Measurements from ENCODE around the gene RASEF.

RASEF gene

GRCh38 chr9:83035143-83035542 is 27.8 kb downstream of the RASEF start:
- Histone ChIP-seq H3K36me3 (ENCODE audit: insufficient read depth, low read length) (no peaks in the 10 kb centered on the region), H4K20me1 (ENCODE audit: insufficient read depth, low read length) (no peaks in the 10 kb centered on the region), H3K27me3 (ENCODE audit: insufficient read depth, low read length) (no peaks in the 10 kb centered on the region), H3K9me2 (ENCODE audit: low read depth, low read length) (no peaks in the 10 kb centered on the region), H3K27ac (ENCODE audit: low read depth, low read length, poor library complexity, severe bottlenecking) (no peak overlapping the region), H2AFZ (ENCODE audit: low read length) (no peak overlapping the region), H3K4me1 (ENCODE audit: insufficient read depth, low read length, severe bottlenecking) (no peaks in the 10 kb centered on the region), H3K9me3 (ENCODE audit: low read length) (no peaks in the 10 kb centered on the region), H3K9ac (ENCODE audit: low read length) (no peak overlapping the region), H3K79me2 (ENCODE audit: insufficient read depth, low read length) (no peaks in the 10 kb centered on the region), H3F3A (ENCODE audit: insufficient read depth, low read length) (no peaks in the 10 kb centered on the region), H3K4me2 (ENCODE audit: low read length) (no peak overlapping the region), H3K4me3 (ENCODE audit: low read depth, low read length, poor library complexity, severe bottlenecking) (no peak overlapping the region)
- TF ChIP-seq, protein P1, sequence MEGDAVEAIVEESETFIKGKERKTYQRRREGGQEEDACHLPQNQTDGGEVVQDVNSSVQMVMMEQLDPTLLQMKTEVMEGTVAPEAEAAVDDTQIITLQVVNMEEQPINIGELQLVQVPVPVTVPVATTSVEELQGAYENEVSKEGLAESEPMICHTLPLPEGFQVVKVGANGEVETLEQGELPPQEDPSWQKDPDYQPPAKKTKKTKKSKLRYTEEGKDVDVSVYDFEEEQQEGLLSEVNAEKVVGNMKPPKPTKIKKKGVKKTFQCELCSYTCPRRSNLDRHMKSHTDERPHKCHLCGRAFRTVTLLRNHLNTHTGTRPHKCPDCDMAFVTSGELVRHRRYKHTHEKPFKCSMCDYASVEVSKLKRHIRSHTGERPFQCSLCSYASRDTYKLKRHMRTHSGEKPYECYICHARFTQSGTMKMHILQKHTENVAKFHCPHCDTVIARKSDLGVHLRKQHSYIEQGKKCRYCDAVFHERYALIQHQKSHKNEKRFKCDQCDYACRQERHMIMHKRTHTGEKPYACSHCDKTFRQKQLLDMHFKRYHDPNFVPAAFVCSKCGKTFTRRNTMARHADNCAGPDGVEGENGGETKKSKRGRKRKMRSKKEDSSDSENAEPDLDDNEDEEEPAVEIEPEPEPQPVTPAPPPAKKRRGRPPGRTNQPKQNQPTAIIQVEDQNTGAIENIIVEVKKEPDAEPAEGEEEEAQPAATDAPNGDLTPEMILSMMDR (IDR thresholded peaks at IDR 0.05; ENCODE audit: low read length) = no peak
- no peak for TF ChIP-seq EZH2 (IDR thresholded peaks at IDR 0.05; ENCODE audit: borderline replicate concordance, low read length)

GRCh38 chr9:83034587-83034986 is 28.4 kb downstream of the RASEF start:
- H4K20me1 ChIP-seq (ENCODE audit: insufficient read depth, low read length) = no peaks in the 10 kb centered on the region
- no peaks in the 10 kb centered on the region for H3K4me1 ChIP-seq (ENCODE audit: insufficient read depth, low read length, severe bottlenecking)
- no peak for TF ChIP-seq EZH2 (IDR thresholded peaks at IDR 0.05; ENCODE audit: borderline replicate concordance, low read length)
- TF ChIP-seq, protein P1 (IDR thresholded peaks at IDR 0.05; ENCODE audit: low read length) = no peak
- no peaks in the 10 kb centered on the region for H3K9me3 ChIP-seq (ENCODE audit: low read length)
- no peaks in the 10 kb centered on the region for H3K27me3 ChIP-seq (ENCODE audit: insufficient read depth, low read length)
- H3K79me2 ChIP-seq (ENCODE audit: insufficient read depth, low read length) = no peaks in the 10 kb centered on the region
- no peaks in the 10 kb centered on the region for H3F3A ChIP-seq (ENCODE audit: insufficient read depth, low read length)
- no peak overlapping the region for H3K27ac ChIP-seq (ENCODE audit: low read depth, low read length, poor library complexity, severe bottlenecking)
- no peak overlapping the region for H3K4me3 ChIP-seq (ENCODE audit: low read depth, low read length, poor library complexity, severe bottlenecking)
- H3K4me2 ChIP-seq (ENCODE audit: low read length) = no peak overlapping the region
- no peak overlapping the region for H3K9ac ChIP-seq (ENCODE audit: low read length)
- H3K9me2 ChIP-seq (ENCODE audit: low read depth, low read length) = no peaks in the 10 kb centered on the region
- H2AFZ ChIP-seq (ENCODE audit: low read length) = no peak overlapping the region
- H3K36me3 ChIP-seq (ENCODE audit: insufficient read depth, low read length) = no peaks in the 10 kb centered on the region

DNA sequence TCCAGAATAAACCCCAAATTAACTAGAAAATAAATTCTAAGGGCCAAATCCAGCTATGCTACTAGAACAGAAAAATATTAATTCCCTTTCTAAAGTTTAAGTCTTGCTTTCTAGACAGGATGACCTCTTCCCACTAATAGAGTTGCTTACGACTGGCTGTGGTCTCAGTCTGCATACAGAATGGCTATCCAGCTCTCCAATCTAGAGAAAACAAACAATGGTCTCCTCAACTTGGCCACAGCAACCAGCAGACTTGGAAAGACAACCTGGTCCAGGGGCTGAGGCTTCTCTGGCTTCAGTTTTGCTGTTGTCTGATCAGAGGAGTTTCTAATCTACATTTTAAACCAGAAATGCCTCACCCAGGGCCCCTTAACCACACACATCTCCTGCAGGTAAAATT is 28.9 kb downstream of the RASEF start:
- no peaks in the 10 kb centered on the region for H3K36me3 ChIP-seq (ENCODE audit: insufficient read depth, low read length)
- no peaks in the 10 kb centered on the region for H3K9me3 ChIP-seq (ENCODE audit: low read length)
- H3K4me3 ChIP-seq (ENCODE audit: low read depth, low read length, poor library complexity, severe bottlenecking) = no peak overlapping the region
- no peaks in the 10 kb centered on the region for H3F3A ChIP-seq (ENCODE audit: insufficient read depth, low read length)
- H3K4me2 ChIP-seq (ENCODE audit: low read length) = no peak overlapping the region
- H3K9ac ChIP-seq (ENCODE audit: low read length) = no peak overlapping the region
- no peaks in the 10 kb centered on the region for H3K9me2 ChIP-seq (ENCODE audit: low read depth, low read length)
- H3K27me3 ChIP-seq (ENCODE audit: insufficient read depth, low read length) = no peaks in the 10 kb centered on the region
- no peaks in the 10 kb centered on the region for H4K20me1 ChIP-seq (ENCODE audit: insufficient read depth, low read length)
- H3K79me2 ChIP-seq (ENCODE audit: insufficient read depth, low read length) = no peaks in the 10 kb centered on the region
- no peak overlapping the region for H2AFZ ChIP-seq (ENCODE audit: low read length)
- no peaks in the 10 kb centered on the region for H3K4me1 ChIP-seq (ENCODE audit: insufficient read depth, low read length, severe bottlenecking)
- H3K27ac ChIP-seq (ENCODE audit: low read depth, low read length, poor library complexity, severe bottlenecking) = no peak overlapping the region
- no peak for TF ChIP-seq EZH2 (IDR thresholded peaks at IDR 0.05; ENCODE audit: borderline replicate concordance, low read length)

- H3K79me2 ChIP-seq (ENCODE audit: insufficient read depth, low read length) = no peaks in the 10 kb centered on the region
- TF ChIP-seq EZH2 (IDR thresholded peaks at IDR 0.05; ENCODE audit: borderline replicate concordance, low read length) = no peak
- TF ChIP-seq, protein P1 (IDR thresholded peaks at IDR 0.05; ENCODE audit: low read length) = no peak
- H3K27me3 ChIP-seq (ENCODE audit: insufficient read depth, low read length) = no peaks in the 10 kb centered on the region
- H3K4me2 ChIP-seq (ENCODE audit: low read length) = no peak overlapping the region
- H3K9me2 ChIP-seq (ENCODE audit: low read depth, low read length) = no peaks in the 10 kb centered on the region
- no peak overlapping the region for H2AFZ ChIP-seq (ENCODE audit: low read length)
- H3K9me3 ChIP-seq (ENCODE audit: low read length) = no peaks in the 10 kb centered on the region
- H3K27ac ChIP-seq (ENCODE audit: low read depth, low read length, poor library complexity, severe bottlenecking) = no peak overlapping the region
- H3K4me3 ChIP-seq (ENCODE audit: low read depth, low read length, poor library complexity, severe bottlenecking) = no peak overlapping the region
- no peaks in the 10 kb centered on the region for H3K36me3 ChIP-seq (ENCODE audit: insufficient read depth, low read length)
- H3K4me1 ChIP-seq (ENCODE audit: insufficient read depth, low read length, severe bottlenecking) = no peaks in the 10 kb centered on the region
- H4K20me1 ChIP-seq (ENCODE audit: insufficient read depth, low read length) = no peaks in the 10 kb centered on the region
- no peak overlapping the region for H3K9ac ChIP-seq (ENCODE audit: low read length)
- H3F3A ChIP-seq (ENCODE audit: insufficient read depth, low read length) = no peaks in the 10 kb centered on the region
Observed at GRCh38 chr9:83032065-83032625, 30.8 kb downstream of the RASEF start.

All from OCI-LY1 (cell line).